Cardiac muscle cell (in vitro differentiated cells and primary cell): ENCODE data around the gene PCDHGA4. TPM values are rescaled to one million over a fixed set of nuclear protein-coding genes. Genes with fewer than 3 reads are reported as not detected.

Experiments used
- DNase-seq, 2 donors: peaks; one replicate each; pipeline versions ENCODE4 v3.0.0 to v3.0.0-alpha.2; 2010 to 2017; ENCODE audit warnings: low read depth in 1 of 2, low spot score in 1 of 2
- H3K27ac ChIP-seq: fragments of 200-600 bp; sonication (generic); 2 replicates; pipeline ENCODE4 v1.5.1; 2016
- H3K27me3 ChIP-seq: fragments of 200-600 bp; sonication (generic); 2 replicates; pipeline ENCODE4 v1.6.0; 2016; ENCODE audit warnings: control low read depth
- H3K36me3 ChIP-seq: fragments of 200-600 bp; sonication (generic); 2 replicates; pipeline ENCODE4 v1.5.1; 2016; ENCODE audit warnings: control low read depth
- H3K4me1 ChIP-seq: fragments of 200-600 bp; sonication (generic); 2 replicates; pipeline ENCODE4 v1.8.1; 2017; ENCODE audit warnings: low read depth, mild to moderate bottlenecking, mixed run types
- H3K4me3 ChIP-seq: fragments of 200-600 bp; sonication (generic); 2 replicates; pipeline ENCODE4 v1.5.1; 2016; ENCODE audit warnings: mild to moderate bottlenecking
- H3K9me3 ChIP-seq: fragments of 200-600 bp; sonication (generic); 2 replicates; pipeline ENCODE4 v1.5.1; 2017; ENCODE audit warnings: low read depth, mild to moderate bottlenecking, control low read depth
- CTCF ChIP-seq: IDR thresholded peaks from 2 replicates; pipeline ENCODE4 v1.5.1; 2012; ENCODE audit warnings: low read depth, mild to moderate bottlenecking, low read length
- polyA plus RNA-seq: library from polyadenylated mRNA; unstranded; fragments of >200 nt; fragmentation: Nextera tagmentation; extraction: Ambion mirVana; gene quantifications from 2 replicates; pipeline ENCODE4 v1.2.1, GENCODE V29; 2016
- total RNA-seq: library from RNA; depleted of rRNA; stranded (reverse); fragments of >200 nt; gene quantifications from 2 replicates; pipeline ENCODE4 v1.2.3, GENCODE V29; 2016

Gene PCDHGA4
- total and polyA plus RNA-seq, 2 experiments from 2014 or later, result 0.20 to 1.5 TPM

DNA sequence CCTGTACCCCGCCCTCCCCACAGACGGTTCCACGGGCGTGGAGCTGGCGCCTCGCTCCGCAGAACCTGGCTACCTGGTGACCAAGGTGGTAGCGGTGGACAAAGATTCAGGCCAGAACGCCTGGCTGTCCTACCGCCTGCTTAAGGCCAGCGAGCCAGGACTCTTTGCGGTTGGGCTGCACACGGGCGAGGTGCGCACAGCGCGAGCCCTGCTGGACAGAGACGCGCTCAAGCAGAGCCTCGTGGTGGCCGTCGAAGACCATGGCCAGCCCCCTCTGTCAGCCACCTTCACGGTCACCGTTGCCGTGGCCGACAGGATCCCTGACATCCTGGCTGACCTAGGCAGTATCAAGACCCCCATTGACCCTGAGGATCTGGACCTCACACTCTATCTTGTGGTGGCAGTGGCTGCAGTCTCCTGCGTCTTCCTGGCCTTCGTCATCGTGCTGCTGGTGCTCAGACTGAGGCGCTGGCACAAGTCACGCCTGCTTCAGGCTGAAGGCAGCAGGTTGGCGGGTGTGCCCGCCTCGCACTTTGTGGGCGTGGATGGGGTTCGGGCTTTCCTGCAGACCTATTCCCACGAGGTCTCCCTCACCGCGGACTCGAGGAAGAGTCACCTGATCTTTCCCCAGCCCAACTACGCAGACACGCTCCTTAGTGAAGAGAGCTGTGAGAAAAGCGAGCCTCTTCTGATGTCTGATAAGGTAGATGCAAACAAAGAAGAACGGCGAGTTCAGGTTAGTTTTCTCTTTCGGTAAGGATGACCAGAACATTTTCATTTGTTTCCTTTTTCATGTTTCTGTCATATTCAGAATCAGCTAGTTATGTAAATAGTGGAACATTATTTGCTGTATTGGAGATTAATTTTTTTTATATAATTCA, 11.4 kb downstream of the PCDHGA4 start:
- Histone ChIP-seq H3K4me1 (no peaks in the 10 kb centered on the region), H3K36me3 (no peaks in the 10 kb centered on the region), H3K4me3 (no peak overlapping the region), H3K27ac (no peak overlapping the region), H3K27me3 (no peaks in the 10 kb centered on the region), H3K9me3 (no peaks in the 10 kb centered on the region)
- no peak for DNase-seq
- TF ChIP-seq CTCF, result no peak

DNA sequence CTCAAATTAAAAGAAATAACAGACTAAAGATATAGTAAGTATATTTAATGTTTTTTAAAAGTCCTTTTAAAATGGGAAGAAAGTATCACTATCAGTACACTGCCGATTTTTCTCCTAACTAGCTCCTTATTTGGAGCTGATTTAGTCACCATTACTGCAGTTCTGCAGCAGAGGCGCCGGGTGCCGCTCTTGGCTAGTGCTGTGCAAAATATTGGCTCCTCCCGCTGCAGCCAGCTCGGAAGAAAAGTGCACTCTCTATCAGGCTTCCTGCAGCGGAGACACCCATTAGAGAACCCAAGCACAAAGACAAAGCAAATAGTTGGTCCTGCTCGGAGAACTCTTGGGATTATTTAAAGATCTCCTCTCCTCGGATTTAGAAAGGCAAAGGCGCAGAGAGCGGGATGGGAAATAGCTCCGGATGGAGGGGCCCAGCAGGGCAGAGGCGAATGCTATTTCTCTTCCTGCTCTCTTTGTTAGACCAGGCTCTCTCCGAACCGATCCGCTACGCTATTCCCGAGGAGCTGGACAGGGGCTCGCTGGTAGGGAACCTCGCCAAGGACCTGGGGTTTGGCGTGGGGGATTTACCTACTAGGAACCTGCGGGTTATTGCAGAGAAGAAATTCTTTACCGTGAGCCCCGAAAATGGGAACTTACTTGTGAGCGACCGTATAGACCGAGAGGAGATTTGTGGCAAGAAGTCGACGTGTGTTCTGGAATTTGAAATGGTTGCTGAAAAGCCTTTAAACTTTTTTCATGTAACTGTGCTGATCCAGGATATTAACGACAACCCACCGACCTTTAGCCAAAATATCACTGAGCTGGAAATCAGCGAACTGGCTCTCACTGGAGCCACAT, 15.4 kb downstream of the PCDHGA4 start, which contains the start of gene PCDHGB3:
Gene PCDHGB3, plus strand, starts transcription at position 249 of the 855 bp plus-strand sequence. Its CDS starts 153 bp downstream, at position 402.
- DNase-seq, result peak in 1 of 2 donors; percentile 62
- H3K27ac ChIP-seq, result no peak within 1 kb of the TSS
- H3K36me3 ChIP-seq, result no peaks in the 10 kb centered on the region
- H3K9me3 ChIP-seq, result no peaks in the 10 kb centered on the region
- H3K4me1 ChIP-seq, result no peaks in the 10 kb centered on the region
- H3K4me3 ChIP-seq, result no peak within 1 kb of the TSS
- no peaks in the 10 kb centered on the region for H3K27me3 ChIP-seq
- TF ChIP-seq CTCF, result peak; percentile 42

DNA sequence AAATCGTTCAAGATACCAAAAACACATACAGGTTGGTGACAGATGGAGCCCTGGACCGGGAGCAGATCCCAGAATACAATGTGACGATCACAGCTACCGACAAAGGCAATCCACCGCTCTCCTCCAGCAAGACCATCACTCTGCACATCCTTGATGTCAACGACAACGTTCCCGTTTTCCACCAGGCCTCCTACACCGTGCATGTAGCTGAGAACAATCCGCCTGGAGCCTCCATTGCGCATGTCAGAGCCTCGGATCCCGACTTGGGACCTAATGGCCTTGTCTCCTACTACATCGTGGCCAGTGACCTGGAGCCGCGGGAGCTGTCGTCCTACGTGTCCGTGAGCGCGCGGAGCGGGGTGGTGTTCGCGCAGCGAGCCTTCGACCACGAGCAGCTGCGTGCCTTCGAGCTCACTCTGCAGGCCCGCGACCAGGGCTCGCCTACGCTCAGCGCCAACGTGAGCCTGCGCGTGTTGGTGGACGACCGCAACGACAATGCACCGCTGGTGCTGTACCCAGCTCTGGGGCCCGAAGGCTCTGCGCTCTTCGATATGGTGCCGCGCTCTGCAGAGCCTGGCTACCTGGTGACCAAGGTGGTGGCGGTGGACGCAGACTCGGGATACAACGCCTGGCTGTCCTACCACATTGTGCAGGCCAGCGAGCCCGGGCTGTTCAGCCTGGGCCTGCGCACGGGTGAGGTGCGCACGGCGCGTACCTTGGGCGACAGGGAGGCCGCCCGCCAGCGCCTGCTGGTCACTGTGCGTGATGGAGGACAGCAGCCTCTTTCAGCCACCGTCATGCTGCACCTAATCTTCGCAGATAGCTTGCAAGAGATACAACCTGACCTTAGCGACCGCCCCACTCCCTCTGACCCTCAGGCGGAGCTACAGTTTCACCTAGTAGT, 17.0 kb downstream of the PCDHGA4 start:
- no peak for DNase-seq
- H3K27me3 ChIP-seq, result no peaks in the 10 kb centered on the region
- H3K9me3 ChIP-seq, result no peaks in the 10 kb centered on the region
- H3K4me1 ChIP-seq, result no peaks in the 10 kb centered on the region
- no peak for TF ChIP-seq CTCF
- H3K36me3 ChIP-seq, result no peaks in the 10 kb centered on the region
- H3K27ac ChIP-seq, result no peak overlapping the region
- H3K4me3 ChIP-seq, result no peak overlapping the region

- H3K36me3 ChIP-seq, result no peaks in the 10 kb centered on the region
- no peaks in the 10 kb centered on the region for H3K9me3 ChIP-seq
- H3K27ac ChIP-seq, result no peak within 1 kb of the TSS
- H3K4me3 ChIP-seq, result no peak within 1 kb of the TSS
- no peaks in the 10 kb centered on the region for H3K27me3 ChIP-seq
- H3K4me1 ChIP-seq, result no peaks in the 10 kb centered on the region
- TF ChIP-seq CTCF, result peak; percentile 43
- peak in 1 of 2 donors; percentile 31 for DNase-seq
Measured at GRCh38 chr5:141373673-141374317, 19.0 kb downstream of the PCDHGA4 start, which contains the start of gene PCDHGA6. TSS of gene PCDHGA6 (plus strand) at chr5:141373891. CDS start at chr5:141374084, 193 bp downstream.
